ENCODE data around the gene EIF3M.
"Not testable (repeated sequence)": the region's sequence is repeated elsewhere in the genome, so short reads cannot be mapped to it uniquely, and the experiment has no call there.

Gene EIF3M

DNA sequence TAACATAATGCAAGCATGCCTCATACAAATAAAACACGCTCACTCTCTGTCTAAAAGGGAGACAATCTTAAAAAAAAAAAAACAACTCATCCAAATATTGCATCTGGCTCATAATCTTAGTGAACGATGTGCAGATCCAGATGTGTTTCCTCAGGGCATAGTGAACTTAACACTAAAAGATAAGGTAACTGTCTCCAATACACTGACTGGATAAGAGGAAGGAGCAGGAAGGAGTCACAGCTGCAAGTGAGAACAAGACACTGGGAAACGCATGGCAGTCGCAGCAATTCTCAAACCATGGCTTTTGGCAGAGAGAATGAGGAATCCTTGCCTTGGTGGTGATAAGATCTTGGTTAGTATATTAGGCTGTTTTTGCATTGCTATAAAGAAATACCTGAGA lies 9.2 kb upstream of the EIF3M start:
- no peak overlapping the region for H3K4me3 Mint-ChIP-seq
- H3K36me3 Mint-ChIP-seq (ENCODE audit: low read depth), result no peaks in the 10 kb centered on the region
- peaks cover 7% of the 10 kb centered on the region for H3K27me3 Mint-ChIP-seq
- no peak for DNase-seq
- no peak overlapping the region for H3K27ac Mint-ChIP-seq
- no peaks in the 10 kb centered on the region for H3K4me1 Mint-ChIP-seq (ENCODE audit: low read depth)
- no peaks in the 10 kb centered on the region for H3K9me3 Mint-ChIP-seq

DNA sequence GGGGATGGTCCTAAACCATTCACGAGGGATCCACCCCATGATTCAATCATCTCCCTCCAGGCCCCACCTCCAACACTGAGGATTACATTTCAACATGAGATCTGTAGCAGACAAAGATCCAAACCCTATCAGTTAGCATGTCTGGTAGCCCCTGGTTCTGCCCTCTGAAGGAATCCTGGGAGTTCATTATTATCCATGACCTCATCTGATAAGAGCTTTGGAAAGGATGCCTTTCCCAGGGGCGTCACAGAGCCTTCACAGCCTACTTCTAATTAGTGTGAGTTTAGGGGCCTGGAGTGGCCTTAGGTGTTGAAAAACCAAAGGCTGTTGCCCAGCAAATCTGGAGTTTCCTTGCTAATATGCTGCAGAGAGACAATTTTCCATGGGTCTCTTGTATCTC lies 8.6 kb upstream of the EIF3M start:
- no peak overlapping the region for H3K27ac Mint-ChIP-seq
- no peaks in the 10 kb centered on the region for H3K9me3 Mint-ChIP-seq
- no peak for DNase-seq
- H3K27me3 Mint-ChIP-seq, result peaks cover 7% of the 10 kb centered on the region
- H3K4me3 Mint-ChIP-seq, result no peak overlapping the region
- H3K36me3 Mint-ChIP-seq (ENCODE audit: low read depth), result no peaks in the 10 kb centered on the region
- no peaks in the 10 kb centered on the region for H3K4me1 Mint-ChIP-seq (ENCODE audit: low read depth)

DNA sequence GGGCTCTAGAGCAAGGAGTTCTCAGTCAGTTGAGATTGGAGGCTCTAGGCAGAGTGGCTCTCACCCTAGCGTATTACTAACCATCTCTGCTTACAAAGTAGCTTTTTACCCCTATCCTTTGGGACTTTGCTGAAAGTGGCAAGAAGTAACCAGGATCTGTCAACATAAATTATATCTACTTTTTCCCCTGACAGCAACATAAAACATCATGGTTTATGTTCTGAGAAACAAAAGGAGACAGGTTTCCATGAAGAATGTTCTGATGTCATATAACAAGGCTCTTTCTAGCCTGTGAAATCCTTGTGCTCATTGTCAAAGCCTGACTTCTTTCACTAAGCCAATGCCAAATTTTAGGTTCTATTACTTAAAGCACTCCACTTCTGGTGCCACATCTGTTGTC lies 7.2 kb upstream of the EIF3M start:
- H3K4me1 Mint-ChIP-seq (ENCODE audit: low read depth), result no peaks in the 10 kb centered on the region
- H3K27ac Mint-ChIP-seq, result no peak overlapping the region
- H3K27me3 Mint-ChIP-seq, result no peaks in the 10 kb centered on the region
- H3K36me3 Mint-ChIP-seq (ENCODE audit: low read depth), result no peaks in the 10 kb centered on the region
- DNase-seq, result no peak
- H3K4me3 Mint-ChIP-seq, result no peak overlapping the region
- H3K9me3 Mint-ChIP-seq, result no peaks in the 10 kb centered on the region

DNA sequence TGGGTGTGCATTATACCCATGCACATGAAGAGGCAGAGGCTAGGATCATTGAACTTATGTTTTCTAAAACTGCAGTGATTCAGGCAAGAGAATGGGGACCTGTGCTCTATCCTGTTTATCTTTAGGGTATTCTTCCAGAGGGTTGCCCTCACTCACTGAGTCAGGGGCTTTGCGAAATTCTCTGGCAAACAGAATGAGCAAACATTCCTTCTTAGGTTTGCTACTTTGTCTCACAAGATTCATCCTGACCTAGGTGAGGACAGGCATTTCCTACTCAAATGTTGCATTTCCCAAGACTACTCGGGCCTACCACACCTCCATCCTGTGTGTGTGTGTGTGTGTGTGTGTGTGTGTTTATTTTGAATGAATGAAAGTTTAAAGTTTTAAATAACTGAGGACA lies 2.7 kb upstream of the EIF3M start:
- Mint-ChIP-seq H3K36me3 (ENCODE audit: low read depth) (peaks cover 23% of the 10 kb centered on the region), H3K4me3 (no peak overlapping the region), H3K9me3 (no peaks in the 10 kb centered on the region), H3K27ac (no peak overlapping the region), H3K4me1 (ENCODE audit: low read depth) (peaks cover 23% of the 10 kb centered on the region), H3K27me3 (no peaks in the 10 kb centered on the region)
- DNase-seq, result no peak

DNA sequence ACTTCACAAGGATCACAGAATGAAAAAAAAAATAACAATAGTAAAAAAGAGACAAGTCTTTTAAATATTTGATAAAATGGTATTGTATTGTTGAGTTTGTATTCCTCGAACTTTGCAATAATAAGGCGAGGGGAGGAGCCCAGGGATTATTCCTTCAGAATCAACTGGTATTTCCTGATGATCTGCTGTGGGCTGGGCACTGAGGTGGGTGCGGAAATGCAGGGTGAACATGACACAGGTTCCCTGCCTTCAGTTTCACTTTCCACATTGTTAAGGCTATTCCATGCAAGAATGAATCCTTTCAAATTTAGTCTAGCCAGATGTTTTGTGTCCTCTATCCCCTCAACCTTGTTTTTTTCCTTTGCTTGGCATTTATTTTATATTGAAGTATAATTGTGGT lies 2.1 kb upstream of the EIF3M start:
- Mint-ChIP-seq H3K4me3 (no peak overlapping the region), H3K27me3 (no peaks in the 10 kb centered on the region), H3K27ac (no peak overlapping the region), H3K9me3 (no peaks in the 10 kb centered on the region), H3K4me1 (ENCODE audit: low read depth) (peaks cover 28% of the 10 kb centered on the region), H3K36me3 (ENCODE audit: low read depth) (peaks cover 29% of the 10 kb centered on the region)
- no peak for DNase-seq

DNA sequence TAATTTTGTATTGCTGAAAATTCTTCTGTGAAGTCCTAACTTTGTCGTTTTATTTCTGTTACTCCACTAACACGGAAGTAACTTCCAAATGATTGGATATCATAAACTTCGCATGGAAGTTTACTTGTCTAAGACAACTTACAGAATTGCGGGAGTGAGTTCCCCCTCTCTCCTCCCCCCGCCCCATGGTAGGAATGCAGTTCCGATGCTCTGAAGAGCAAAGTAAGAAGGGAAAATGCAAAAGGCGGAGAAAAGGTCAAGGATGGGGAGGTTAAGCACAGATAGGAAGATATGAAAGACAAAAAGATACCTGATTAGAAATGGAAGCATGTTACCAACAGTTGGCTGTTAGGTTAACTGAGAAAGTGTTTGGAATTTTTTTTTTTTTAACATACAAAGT lies 1.3 kb downstream of the EIF3M start:
- no peaks in the 10 kb centered on the region for H3K27me3 Mint-ChIP-seq
- H3K36me3 Mint-ChIP-seq (ENCODE audit: low read depth), result peaks cover 60% of the 10 kb centered on the region
- H3K9me3 Mint-ChIP-seq, result no peaks in the 10 kb centered on the region
- H3K27ac Mint-ChIP-seq, result peak overlapping the region; percentile 99
- H3K4me3 Mint-ChIP-seq, result peak overlapping the region; percentile 97
- no peak for DNase-seq
- H3K4me1 Mint-ChIP-seq (ENCODE audit: low read depth), result peaks cover 47% of the 10 kb centered on the region

DNA sequence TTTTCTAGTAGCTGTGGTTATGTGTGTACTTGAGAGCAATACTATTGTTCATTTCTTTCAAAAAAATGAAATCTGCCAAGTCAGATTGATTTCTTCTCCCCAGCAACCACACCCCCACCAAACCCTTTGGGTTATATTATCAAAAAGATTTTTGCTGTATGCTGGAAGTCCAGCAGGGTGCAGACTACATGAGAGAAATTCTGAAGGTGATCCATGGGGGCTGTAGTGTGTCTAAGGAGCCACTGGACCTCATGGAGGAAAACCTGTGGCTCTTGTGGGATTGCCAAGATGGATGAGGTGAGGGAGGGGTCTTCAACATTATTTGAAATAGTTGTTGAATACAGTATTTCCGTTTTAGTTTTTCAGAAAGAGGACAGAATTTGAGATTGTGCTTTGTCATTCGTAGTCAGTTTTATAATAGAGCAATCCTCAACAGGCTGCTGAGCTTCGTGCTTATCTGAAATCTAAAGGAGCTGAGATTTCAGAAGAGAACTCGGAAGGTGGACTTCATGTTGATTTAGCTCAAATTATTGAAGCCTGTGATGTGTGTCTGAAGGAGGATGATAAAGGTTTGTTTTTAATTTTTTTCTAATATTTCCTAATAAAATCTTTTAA lies 3.1 kb downstream of the EIF3M start:
- H3K36me3 Mint-ChIP-seq (ENCODE audit: low read depth), result peaks cover 76% of the 10 kb centered on the region
- DNase-seq, result no peak
- H3K4me1 Mint-ChIP-seq (ENCODE audit: low read depth), result peaks cover 52% of the 10 kb centered on the region
- H3K9me3 Mint-ChIP-seq, result no peaks in the 10 kb centered on the region
- H3K27ac Mint-ChIP-seq, result peak overlapping the region; percentile 99
- peak overlapping the region; percentile 97 for H3K4me3 Mint-ChIP-seq
- H3K27me3 Mint-ChIP-seq, result no peaks in the 10 kb centered on the region

DNA sequence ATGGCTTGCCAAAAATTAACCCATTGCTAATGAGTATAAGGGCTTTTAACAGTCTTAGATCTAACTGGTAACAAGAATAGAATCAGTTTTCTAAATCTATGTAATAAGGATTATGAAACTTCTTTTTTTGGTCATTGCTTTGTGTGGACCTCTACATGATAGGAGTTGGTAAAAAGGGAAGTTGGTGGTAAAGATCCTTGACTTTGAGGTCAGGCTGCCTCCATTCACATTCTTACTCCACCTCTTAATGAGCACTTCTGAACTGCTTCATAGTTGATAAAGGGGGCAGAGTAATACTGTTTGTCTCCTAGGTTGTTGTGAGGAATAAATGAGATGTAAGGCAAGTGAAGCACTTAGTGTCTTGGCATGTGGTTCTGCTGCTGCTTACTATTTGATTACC lies 10.6 kb downstream of the EIF3M start:
- H3K36me3 Mint-ChIP-seq (ENCODE audit: low read depth), result peaks cover 93% of the 10 kb centered on the region
- H3K27ac Mint-ChIP-seq, result no peak overlapping the region

DNA sequence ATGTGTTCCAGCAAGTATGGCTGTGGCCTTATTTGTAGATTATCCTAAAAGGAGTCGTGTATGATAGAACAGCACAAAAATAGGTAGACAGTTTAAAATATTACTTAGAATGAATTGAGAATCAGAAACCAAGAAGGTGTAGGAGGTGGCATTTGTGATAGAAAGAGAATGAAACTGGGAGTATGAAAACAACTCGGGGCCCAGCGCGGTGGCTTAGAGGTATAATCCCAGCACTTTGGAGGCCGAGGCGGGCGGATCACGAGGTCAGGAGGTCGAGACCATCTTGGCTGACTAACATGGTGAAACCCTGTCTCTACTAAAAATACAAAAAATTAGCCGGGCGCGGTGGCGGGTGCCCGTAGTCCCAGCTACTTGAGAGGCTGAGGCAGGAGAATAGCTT lies 12.5 kb downstream of the EIF3M start:
- not testable (repeated sequence) for H3K4me3 Mint-ChIP-seq, H3K27me3 Mint-ChIP-seq, H3K9me3 Mint-ChIP-seq
- H3K4me1 Mint-ChIP-seq (ENCODE audit: low read depth), result peaks cover 54% of the 10 kb centered on the region
- peak; percentile 54 for DNase-seq
- H3K27ac Mint-ChIP-seq, result peak overlapping the region; percentile 73
- peaks cover 90% of the 10 kb centered on the region for H3K36me3 Mint-ChIP-seq (ENCODE audit: low read depth)

More for the DNA sequence above, 10.6 kb downstream of the EIF3M start:
- no peaks in the 10 kb centered on the region for H3K9me3 Mint-ChIP-seq
- no peaks in the 10 kb centered on the region for H3K27me3 Mint-ChIP-seq
- no peak overlapping the region for H3K4me3 Mint-ChIP-seq
- peaks cover 59% of the 10 kb centered on the region for H3K4me1 Mint-ChIP-seq (ENCODE audit: low read depth)
- no peak for DNase-seq

DNA sequence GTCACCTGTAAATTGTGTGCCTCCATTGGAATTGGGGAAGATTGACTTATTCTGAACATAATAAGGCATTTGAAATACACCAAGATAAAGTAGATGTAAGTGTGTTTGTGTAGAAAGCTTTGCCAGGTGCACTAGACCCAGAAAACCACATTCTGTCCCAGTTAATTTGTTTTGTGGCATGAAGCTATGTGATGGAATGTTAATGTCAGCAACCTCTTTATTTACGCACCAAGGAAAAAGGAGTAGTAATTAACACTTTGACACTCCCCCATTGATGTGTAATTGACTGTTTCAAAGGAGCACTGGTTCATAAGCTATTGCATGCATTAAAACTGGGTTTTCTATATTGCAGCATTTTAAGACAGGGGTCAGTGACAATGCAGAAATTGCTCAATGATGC lies 14.3 kb downstream of the EIF3M start:
- H3K4me3 Mint-ChIP-seq, result no peak overlapping the region
- peaks cover 90% of the 10 kb centered on the region for H3K36me3 Mint-ChIP-seq (ENCODE audit: low read depth)
- no peak for DNase-seq
- H3K27ac Mint-ChIP-seq, result peak overlapping the region; percentile 45
- peaks cover 49% of the 10 kb centered on the region for H3K4me1 Mint-ChIP-seq (ENCODE audit: low read depth)
- H3K9me3 Mint-ChIP-seq, result no peaks in the 10 kb centered on the region
- H3K27me3 Mint-ChIP-seq, result no peaks in the 10 kb centered on the region

DNA sequence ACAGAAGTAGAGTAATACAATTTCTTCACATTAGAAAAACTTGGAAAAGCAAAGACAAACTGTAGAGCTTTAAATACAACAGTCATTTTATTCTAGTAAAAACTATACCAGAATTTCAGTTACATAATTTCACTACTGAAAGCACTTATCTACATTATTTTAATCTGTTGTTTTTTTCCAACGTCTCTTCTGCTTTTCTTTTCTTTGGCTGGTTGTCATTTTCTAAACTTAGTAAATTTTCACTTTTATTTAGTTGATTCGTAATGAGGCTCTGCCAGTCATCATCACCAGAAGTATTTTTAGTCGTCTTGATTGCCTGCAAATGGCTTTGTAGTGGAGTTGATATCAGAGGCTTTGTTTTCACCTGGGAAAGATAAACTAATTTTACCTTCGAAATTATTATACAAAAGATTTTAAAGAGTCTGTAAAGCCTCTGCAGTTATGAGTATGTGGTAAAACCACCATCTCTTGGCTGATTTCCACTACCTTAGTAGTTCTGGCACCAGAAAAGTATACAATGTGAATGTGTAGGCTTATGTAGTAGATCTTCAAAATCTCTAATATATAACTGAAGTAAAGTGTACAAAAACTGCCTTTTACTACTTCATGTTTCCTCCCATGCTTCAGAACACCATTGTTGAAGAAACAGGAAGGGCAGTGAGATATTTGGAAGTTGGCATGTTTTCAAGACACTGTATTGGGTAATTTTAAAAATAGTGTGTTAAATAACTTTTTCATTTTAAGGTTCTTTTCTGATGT lies 19.2 kb downstream of the EIF3M start:
- Mint-ChIP-seq H3K27ac (peak overlapping the region; percentile 26), H3K36me3 (ENCODE audit: low read depth) (peaks cover 81% of the 10 kb centered on the region)

DNA sequence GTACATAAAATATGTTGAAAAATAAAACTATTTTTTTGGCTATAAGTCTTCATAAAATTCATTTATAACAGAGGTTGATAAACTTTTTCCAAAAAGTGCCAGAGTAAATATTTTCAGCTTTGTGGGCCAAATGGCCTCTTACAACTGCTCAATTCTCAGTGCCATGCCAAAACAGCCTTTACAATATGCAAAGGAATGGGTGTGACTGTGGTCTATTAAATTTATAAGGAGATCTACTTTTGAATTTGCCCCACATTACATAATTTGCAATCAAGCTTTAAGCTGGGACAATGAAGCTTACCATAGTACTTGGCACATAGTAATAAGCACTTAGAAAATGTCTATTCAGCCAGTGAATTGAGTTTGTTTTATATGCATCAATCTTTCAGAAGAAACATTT lies 22.6 kb downstream of the EIF3M start:
- Mint-ChIP-seq H3K9me3 (peaks cover 20% of the 10 kb centered on the region), H3K36me3 (ENCODE audit: low read depth) (peaks cover 76% of the 10 kb centered on the region), H3K4me3 (no peak overlapping the region), H3K4me1 (ENCODE audit: low read depth) (peaks cover 10% of the 10 kb centered on the region), H3K27me3 (no peaks in the 10 kb centered on the region), H3K27ac (no peak overlapping the region)
- no peak for DNase-seq

More for the DNA sequence above, 19.2 kb downstream of the EIF3M start:
- no peak for DNase-seq
- Mint-ChIP-seq H3K27me3 (no peaks in the 10 kb centered on the region), H3K9me3 (peaks cover 6% of the 10 kb centered on the region), H3K4me1 (ENCODE audit: low read depth) (peaks cover 12% of the 10 kb centered on the region), H3K4me3 (no peak overlapping the region)

DNA sequence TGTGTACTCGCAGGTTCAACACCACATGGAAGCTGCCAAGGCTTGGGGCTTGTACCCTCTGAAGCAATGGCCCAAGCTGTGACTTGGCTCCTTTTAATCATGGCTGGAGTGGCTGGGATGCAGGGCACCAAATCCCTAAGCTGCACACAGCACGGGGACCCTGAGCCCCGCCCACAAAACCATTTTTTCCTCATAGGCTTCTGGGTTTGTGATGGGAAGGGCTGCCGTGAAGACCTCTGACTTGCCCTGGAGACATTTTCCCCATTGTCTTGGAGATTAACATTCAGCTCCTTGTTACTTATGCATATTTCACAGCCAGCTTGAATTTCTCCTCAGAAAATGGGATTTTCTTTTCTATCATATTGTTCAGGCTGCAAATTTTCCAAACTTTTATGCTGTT lies 25.2 kb downstream of the EIF3M start:
- DNase-seq; H3K4me3 Mint-ChIP-seq; H3K27ac Mint-ChIP-seq; H3K4me1 Mint-ChIP-seq (ENCODE audit: low read depth); H3K27me3 Mint-ChIP-seq: not testable (repeated sequence)
- Mint-ChIP-seq H3K9me3 (peaks cover 20% of the 10 kb centered on the region), H3K36me3 (ENCODE audit: low read depth) (peaks cover 51% of the 10 kb centered on the region)

DNA sequence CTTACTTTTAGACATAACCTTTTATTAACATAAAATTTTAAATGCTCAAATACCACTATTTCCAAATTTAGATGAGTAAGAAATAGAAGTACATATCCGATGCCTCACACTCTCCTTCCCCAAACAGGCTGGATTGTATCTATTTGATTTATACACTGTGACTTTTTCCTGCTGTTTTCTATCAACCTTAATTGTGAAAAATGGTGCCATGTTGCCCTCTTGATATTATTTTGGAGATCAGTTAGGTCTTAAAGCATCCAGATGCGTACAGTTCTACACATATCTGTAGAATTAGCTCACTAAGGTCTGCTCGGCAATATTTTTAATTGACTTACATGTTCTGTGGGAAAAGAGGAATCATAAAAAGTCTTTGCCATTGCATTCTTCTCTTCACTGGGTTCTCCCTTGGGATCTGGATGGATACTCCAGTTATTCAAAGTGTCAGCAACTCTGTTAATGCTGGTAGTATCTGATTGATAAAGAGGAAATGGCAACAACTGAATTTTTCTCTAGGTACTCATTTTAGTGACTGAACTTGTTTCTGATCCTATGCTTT lies 27.2 kb downstream of the EIF3M start:
- Mint-ChIP-seq H3K4me1 (ENCODE audit: low read depth) (peaks cover 4% of the 10 kb centered on the region), H3K36me3 (ENCODE audit: low read depth) (peaks cover 34% of the 10 kb centered on the region), H3K9me3 (peaks cover 20% of the 10 kb centered on the region), H3K27ac (no peak overlapping the region), H3K27me3 (no peaks in the 10 kb centered on the region), H3K4me3 (no peak overlapping the region)
- DNase-seq, result no peak

DNA sequence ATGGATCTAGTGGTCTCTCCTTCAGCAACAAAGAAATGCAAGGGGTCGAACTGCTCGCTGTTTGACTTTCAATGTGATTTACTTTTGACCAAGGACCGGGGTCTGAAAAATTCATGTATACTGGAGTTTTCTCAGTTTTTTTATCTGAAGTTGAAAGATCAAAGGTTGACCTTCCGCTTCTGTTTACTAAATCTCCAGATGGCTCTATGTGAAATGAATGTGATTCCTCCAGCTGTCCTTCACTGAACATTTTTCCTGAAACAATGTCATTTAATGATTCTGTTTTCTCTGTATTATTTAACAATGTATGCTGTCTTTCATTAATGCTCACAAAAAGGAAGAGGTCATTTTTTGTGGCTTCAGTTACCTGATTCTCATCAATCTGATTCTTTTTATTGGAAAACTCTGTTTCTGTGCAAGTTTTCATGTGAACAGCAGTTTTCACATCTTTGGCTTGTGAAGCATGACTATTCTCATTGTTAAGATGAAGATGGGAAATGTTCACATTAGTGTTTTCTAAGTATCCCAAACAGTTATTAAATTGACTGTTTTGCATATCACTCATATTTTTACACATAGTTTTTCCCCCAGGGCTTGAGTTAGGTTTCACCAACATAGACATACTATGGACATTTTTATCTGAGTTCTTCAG lies 30.0 kb downstream of the EIF3M start:
- Mint-ChIP-seq H3K9me3 (peaks cover 10% of the 10 kb centered on the region), H3K27me3 (peaks cover under 1% of the 10 kb centered on the region), H3K4me1 (ENCODE audit: low read depth) (peaks cover 4% of the 10 kb centered on the region), H3K36me3 (ENCODE audit: low read depth) (peaks cover 12% of the 10 kb centered on the region), H3K27ac (no peak overlapping the region), H3K4me3 (no peak overlapping the region)
- DNase-seq, result no peak

Measured in activated T-cell treated with anti-CD3 and anti-CD28 coated beads, Interleukin-2, amount 50 U/mL, for 24 hours (primary cell).